Activated T-helper 2 cell treated with anti-CD3 and anti-CD28 coated beads, Interferon-gamma antibody, Interleukin-2, Interleukin-4, amounts not matched to agents 10 μg/mL and 5 μg/mL and 100 μg/mL, durations not matched to agents 14 hours and 24 hours and 36 hours (primary cell): ENCODE data around the gene TOGARAM1. TPM values are rescaled to one million over a fixed set of nuclear protein-coding genes. Genes with fewer than 3 reads are reported as not detected.
"Not testable (repeated sequence)": the region's sequence is repeated elsewhere in the genome, so short reads cannot be mapped to it uniquely, and the experiment has no call there.

Experiments used
- DNase-seq: peaks from one replicate; pipeline ENCODE4 v3.0.0; 2021; ENCODE audit warnings: low spot score
- H3K27ac Mint-ChIP-seq: one replicate; pipeline ENCODE4 v1.8.0; 2021; ENCODE audit warnings: mixed read lengths
- H3K27me3 Mint-ChIP-seq: one replicate; pipeline ENCODE4 v1.8.0; 2021; ENCODE audit warnings: low read depth, mixed read lengths
- H3K36me3 Mint-ChIP-seq: one replicate; pipeline ENCODE4 v1.8.0; 2021; ENCODE audit warnings: low read depth, mixed read lengths
- H3K4me1 Mint-ChIP-seq: one replicate; pipeline ENCODE4 v1.8.0; 2021; ENCODE audit warnings: low read depth, mixed read lengths
- H3K4me3 Mint-ChIP-seq: one replicate; pipeline ENCODE4 v1.8.0; 2021; ENCODE audit warnings: low read depth, mild to moderate bottlenecking, moderate library complexity, mixed read lengths
- H3K9me3 Mint-ChIP-seq: one replicate; pipeline ENCODE4 v1.8.0; 2021; ENCODE audit warnings: mixed read lengths
- intact Hi-C: fragments of 100-400 bp; cut with micrococcal nuclease; formaldehyde crosslinking; loops from one replicate; pipeline ENCODE4 v1.15.1; 2023
- total RNA-seq: library from RNA; stranded (reverse); gene quantifications from 2 replicates; pipeline ENCODE4 v1.2.3, GENCODE V29; 2022

Gene TOGARAM1
- total RNA-seq, 1 donor from 2014 or later, result 7.3 TPM

GRCh38 chr14:45057881-45058364, 95.9 kb downstream of the TOGARAM1 start:
- Mint-ChIP-seq H3K4me1 (no peaks in the 10 kb centered on the region), H3K36me3 (peaks cover 31% of the 10 kb centered on the region), H3K27me3 (no peaks in the 10 kb centered on the region), H3K4me3 (no peak overlapping the region), H3K9me3 (no peaks in the 10 kb centered on the region), H3K27ac (no peak overlapping the region)
- DNase-seq, result no peak
- intact Hi-C loops, result no loop called here

- Mint-ChIP-seq H3K27ac (no peak overlapping the region), H3K36me3 (peaks cover 23% of the 10 kb centered on the region), H3K4me3 (no peak overlapping the region), H3K9me3 (no peaks in the 10 kb centered on the region), H3K4me1 (no peaks in the 10 kb centered on the region), H3K27me3 (no peaks in the 10 kb centered on the region)
- DNase-seq, result no peak
- intact Hi-C loops, result no loop called here
Measured at GRCh38 chr14:45060551-45060950, 98.6 kb downstream of the TOGARAM1 start.

GRCh38 chr14:45065540-45065939, 103.5 kb downstream of the TOGARAM1 start:
- no peaks in the 10 kb centered on the region for H3K27me3 Mint-ChIP-seq
- no peak for DNase-seq
- no peaks in the 10 kb centered on the region for H3K9me3 Mint-ChIP-seq
- intact Hi-C loops, result no loop called here
- H3K36me3 Mint-ChIP-seq, result peaks cover 5% of the 10 kb centered on the region
- peaks cover 7% of the 10 kb centered on the region for H3K4me1 Mint-ChIP-seq
- H3K4me3 Mint-ChIP-seq, result no peak overlapping the region
- no peak overlapping the region for H3K27ac Mint-ChIP-seq

- Mint-ChIP-seq H3K4me3 (no peak overlapping the region), H3K9me3 (no peaks in the 10 kb centered on the region), H3K4me1 (peaks cover 7% of the 10 kb centered on the region), H3K27me3 (no peaks in the 10 kb centered on the region), H3K36me3 (peaks cover 5% of the 10 kb centered on the region), H3K27ac (no peak overlapping the region)
- no peak for DNase-seq
- intact Hi-C loops, result no loop called here
Measured at GRCh38 chr14:45065956-45066355, 104.0 kb downstream of the TOGARAM1 start.

- intact Hi-C loops, result no loop called here
- Mint-ChIP-seq H3K27ac (no peak overlapping the region), H3K4me3 (no peak overlapping the region), H3K27me3 (no peaks in the 10 kb centered on the region), H3K4me1 (peaks cover 7% of the 10 kb centered on the region), H3K36me3 (peaks cover 5% of the 10 kb centered on the region), H3K9me3 (no peaks in the 10 kb centered on the region)
- no peak for DNase-seq
Measured at GRCh38 chr14:45066667-45067066, 104.7 kb downstream of the TOGARAM1 start.

GRCh38 chr14:45068396-45068795, 106.4 kb downstream of the TOGARAM1 start:
- DNase-seq, result no peak
- Mint-ChIP-seq H3K4me1 (peaks cover 7% of the 10 kb centered on the region), H3K36me3 (peaks cover 5% of the 10 kb centered on the region), H3K4me3 (no peak overlapping the region), H3K27me3 (no peaks in the 10 kb centered on the region), H3K9me3 (no peaks in the 10 kb centered on the region), H3K27ac (no peak overlapping the region)
- intact Hi-C loops, result no loop called here

- H3K36me3 Mint-ChIP-seq, result peaks cover 5% of the 10 kb centered on the region
- H3K9me3 Mint-ChIP-seq, result no peaks in the 10 kb centered on the region
- intact Hi-C loops, result no loop called here
- H3K27ac Mint-ChIP-seq, result no peak overlapping the region
- DNase-seq, result no peak
- no peaks in the 10 kb centered on the region for H3K27me3 Mint-ChIP-seq
- H3K4me1 Mint-ChIP-seq, result peaks cover 7% of the 10 kb centered on the region
- H3K4me3 Mint-ChIP-seq, result no peak overlapping the region
Measured at GRCh38 chr14:45070215-45070614, 108.2 kb downstream of the TOGARAM1 start.

GRCh38 chr14:45072126-45072525, 110.1 kb downstream of the TOGARAM1 start:
- H3K27me3 Mint-ChIP-seq, result no peaks in the 10 kb centered on the region
- peaks cover 7% of the 10 kb centered on the region for H3K4me1 Mint-ChIP-seq
- no peak overlapping the region for H3K27ac Mint-ChIP-seq
- H3K9me3 Mint-ChIP-seq, result no peaks in the 10 kb centered on the region
- intact Hi-C loops, result no loop called here
- peaks cover 5% of the 10 kb centered on the region for H3K36me3 Mint-ChIP-seq
- no peak overlapping the region for H3K4me3 Mint-ChIP-seq
- no peak for DNase-seq

GRCh38 chr14:45073231-45073879, 111.4 kb downstream of the TOGARAM1 start:
- H3K36me3 Mint-ChIP-seq, result peaks cover 2% of the 10 kb centered on the region
- no peaks in the 10 kb centered on the region for H3K27me3 Mint-ChIP-seq
- no peak for DNase-seq
- intact Hi-C loops, result no loop called here
- peaks cover 1% of the 10 kb centered on the region for H3K4me1 Mint-ChIP-seq
- no peaks in the 10 kb centered on the region for H3K9me3 Mint-ChIP-seq
- H3K27ac Mint-ChIP-seq, result no peak overlapping the region
- no peak overlapping the region for H3K4me3 Mint-ChIP-seq

- Mint-ChIP-seq H3K9me3 (no peaks in the 10 kb centered on the region), H3K27ac (no peak overlapping the region), H3K4me3 (no peak overlapping the region), H3K36me3 (no peaks in the 10 kb centered on the region), H3K27me3 (no peaks in the 10 kb centered on the region), H3K4me1 (peaks cover 7% of the 10 kb centered on the region)
- intact Hi-C loops, result no loop called here
- DNase-seq, result no peak
Measured at GRCh38 chr14:45078323-45078722, 116.3 kb downstream of the TOGARAM1 start.

- H3K27ac Mint-ChIP-seq, H3K27me3 Mint-ChIP-seq, H3K9me3 Mint-ChIP-seq, intact Hi-C loops, H3K36me3 Mint-ChIP-seq, H3K4me3 Mint-ChIP-seq, DNase-seq: not testable (repeated sequence)
- H3K4me1 Mint-ChIP-seq, result peaks cover 16% of the 10 kb centered on the region
Measured at GRCh38 chr14:45080416-45080968, 118.5 kb downstream of the TOGARAM1 start.

- intact Hi-C loops, DNase-seq, H3K27ac Mint-ChIP-seq, H3K4me3 Mint-ChIP-seq, H3K9me3 Mint-ChIP-seq, H3K27me3 Mint-ChIP-seq: not testable (repeated sequence)
- Mint-ChIP-seq H3K36me3 (peaks cover 13% of the 10 kb centered on the region), H3K4me1 (peaks cover 21% of the 10 kb centered on the region)
Measured at GRCh38 chr14:45081096-45081495, 119.1 kb downstream of the TOGARAM1 start.

GRCh38 chr14:45082420-45082819, 120.4 kb downstream of the TOGARAM1 start:
- Mint-ChIP-seq H3K9me3 (no peaks in the 10 kb centered on the region), H3K27ac (peak overlapping the region; percentile 34), H3K27me3 (no peaks in the 10 kb centered on the region), H3K4me3 (peak overlapping the region; percentile 1), H3K36me3 (peaks cover 25% of the 10 kb centered on the region), H3K4me1 (peaks cover 33% of the 10 kb centered on the region)
- intact Hi-C loops, result no loop called here
- no peak for DNase-seq
